Peyer's patch (tissue), 4 donors: Measurements from ENCODE around the gene MISP. TPM values are rescaled to one million over a fixed set of nuclear protein-coding genes. Genes with fewer than 3 reads are reported as not detected.

Source experiments
- DNase-seq, 3 donors: peaks; one replicate each; pipeline ENCODE4 v3.0.0-alpha.2; 2017 to 2019
- H3K27ac ChIP-seq, 4 donors: fragments of 200-600 bp; sonication (generic); one replicate each; pipeline ENCODE4 v1.5.1; 2016 to 2019
- H3K27me3 ChIP-seq, 2 donors: fragments of 200-600 bp; sonication (generic); one replicate each; pipeline ENCODE4 v1.5.1; 2019
- H3K36me3 ChIP-seq, 3 donors: fragments of 200-600 bp; sonication (generic); one replicate each; pipeline ENCODE4 v1.5.1; 2016 to 2019
- H3K4me1 ChIP-seq, 4 donors: fragments of 200-600 bp; sonication (generic); one replicate each; pipeline ENCODE4 v1.5.1; 2016 to 2019
- H3K4me3 ChIP-seq, 4 donors: fragments of 200-600 bp; sonication (generic); 1 replicate in 3 of 4; 2 replicates in 1 of 4; pipeline ENCODE4 v1.5.1; 2016 to 2019; ENCODE audit warnings: mild to moderate bottlenecking in 1 of 4
- H3K9me3 ChIP-seq, 4 donors: fragments of 200-600 bp; sonication (generic); one replicate each; pipeline ENCODE4 v1.5.1; 2016 to 2019; ENCODE audit warnings: mild to moderate bottlenecking in 1 of 4
- CTCF ChIP-seq, 6 experiments: fragments of 450-650 bp in 4 of 6; fragments of 200-600 bp in 2 of 6; sonication (generic) in 1 of 6; IDR thresholded peaks; one replicate each; pipeline ENCODE4 v1.5.1; 2017 to 2019; ENCODE audit warnings: antibody characterized with exemption in 6 of 6, mild to moderate bottlenecking in 3 of 6, moderate library complexity in 1 of 6
- POLR2A ChIP-seq, 2 donors: fragments of 450-650 bp; IDR thresholded peaks; one replicate each; pipeline ENCODE4 v1.5.1; 2017; ENCODE audit warnings: antibody characterized with exemption in 2 of 2, mild to moderate bottlenecking in 2 of 2, moderate library complexity in 2 of 2
- total RNA-seq, 4 donors: library from RNA; depleted of rRNA; stranded (reverse); fragments of >200 nt; gene quantifications; one replicate each; pipeline ENCODE4 v1.1.0, GENCODE V29; 2016

Gene MISP
- total RNA-seq, 4 donors from 2014 or later: 116 to 828 (median 637) TPM

- no peaks in the 10 kb centered on the region for H3K27me3 ChIP-seq
- peak overlapping the region in 1 of 4 donors; percentile 5 for H3K4me3 ChIP-seq
- no peak for DNase-seq
- TF ChIP-seq POLR2A (IDR thresholded peaks at IDR 0.05) (no peak), CTCF (IDR thresholded peaks at IDR 0.05) (no peak)
- no peaks in the 10 kb centered on the region for H3K9me3 ChIP-seq
- H3K4me1 ChIP-seq: peaks cover 0 to 12% (median 0%) of the 10 kb centered on the region in 4 donors
- H3K36me3 ChIP-seq: no peaks in the 10 kb centered on the region
- peak overlapping the region in 2 of 4 donors; percentile 23 to 52 for H3K27ac ChIP-seq
Observed at GRCh38 chr19:782185-782877, 31.4 kb downstream of the MISP start.

- peak overlapping the region in 1 of 4 donors; percentile 23 for H3K27ac ChIP-seq
- H3K4me1 ChIP-seq: peaks cover 0 to 12% (median 0%) of the 10 kb centered on the region in 4 donors
- H3K27me3 ChIP-seq: no peaks in the 10 kb centered on the region
- H3K4me3 ChIP-seq: peak overlapping the region in 1 of 4 donors; percentile 5
- H3K9me3 ChIP-seq: no peaks in the 10 kb centered on the region
- DNase-seq: no peak
- TF ChIP-seq CTCF (IDR thresholded peaks at IDR 0.05) (no peak), POLR2A (IDR thresholded peaks at IDR 0.05) (no peak)
- no peaks in the 10 kb centered on the region for H3K36me3 ChIP-seq
Observed at GRCh38 chr19:782878-783668, 32.2 kb downstream of the MISP start.

- Histone ChIP-seq H3K4me1 (peaks cover 0 to 12% (median 0%) of the 10 kb centered on the region in 4 donors), H3K27me3 (no peaks in the 10 kb centered on the region), H3K9me3 (no peaks in the 10 kb centered on the region), H3K36me3 (no peaks in the 10 kb centered on the region), H3K27ac (no peak overlapping the region), H3K4me3 (no peak overlapping the region)
- TF ChIP-seq POLR2A (IDR thresholded peaks at IDR 0.05) (no peak), CTCF (IDR thresholded peaks at IDR 0.05) (no peak)
- DNase-seq: no peak
Observed at GRCh38 chr19:784541-784940, 33.6 kb downstream of the MISP start.

- peak in 1 of 3 donors; percentile 34 for DNase-seq
- Histone ChIP-seq H3K27me3 (no peaks in the 10 kb centered on the region), H3K4me3 (no peak overlapping the region), H3K36me3 (no peaks in the 10 kb centered on the region), H3K9me3 (no peaks in the 10 kb centered on the region), H3K27ac (no peak overlapping the region), H3K4me1 (peaks cover 0 to 15% (median 0%) of the 10 kb centered on the region in 4 donors)
- TF ChIP-seq POLR2A (IDR thresholded peaks at IDR 0.05) (no peak), CTCF (IDR thresholded peaks at IDR 0.05) (no peak)
Observed at GRCh38 chr19:787536-787935, 36.6 kb downstream of the MISP start.

- peak overlapping the region in 2 of 4 donors; percentile 59 to 65 for H3K27ac ChIP-seq
- H3K4me1 ChIP-seq: peaks cover 0 to 10% (median 0%) of the 10 kb centered on the region in 4 donors
- no peak for TF ChIP-seq CTCF (IDR thresholded peaks at IDR 0.05)
- TF ChIP-seq POLR2A (IDR thresholded peaks at IDR 0.05): no peak
- H3K4me3 ChIP-seq: no peak overlapping the region
- H3K36me3 ChIP-seq: no peaks in the 10 kb centered on the region
- H3K27me3 ChIP-seq: no peaks in the 10 kb centered on the region
- no peaks in the 10 kb centered on the region for H3K9me3 ChIP-seq
- DNase-seq: no peak
Observed at GRCh38 chr19:788686-788982, 37.7 kb downstream of the MISP start.
